A673 (cell line): ENCODE data around the gene CENPV.

ENCODE experiments used
- EZH2 ChIP-seq: fragments of 200-600 bp; sonication (generic); IDR thresholded peaks from 2 replicates; pipeline ENCODE4 v1.6.1; 2017; ENCODE audit warnings: borderline replicate concordance, low read depth, mild to moderate bottlenecking, mixed read lengths, antibody characterized with exemption, low read length; ENCODE audit not compliant: poor library complexity, severe bottlenecking
- TF ChIP-seq, protein P1 (sequence below): fragments of 300-800, 200-600 bp; sonication (generic); conservative IDR thresholded peaks from 2 replicates; pipeline ENCODE4 v1.5.1; 2017; ENCODE audit warnings: low read depth, mild to moderate bottlenecking, antibody characterized with exemption, low read length, moderate library complexity, mixed read lengths

DNA sequence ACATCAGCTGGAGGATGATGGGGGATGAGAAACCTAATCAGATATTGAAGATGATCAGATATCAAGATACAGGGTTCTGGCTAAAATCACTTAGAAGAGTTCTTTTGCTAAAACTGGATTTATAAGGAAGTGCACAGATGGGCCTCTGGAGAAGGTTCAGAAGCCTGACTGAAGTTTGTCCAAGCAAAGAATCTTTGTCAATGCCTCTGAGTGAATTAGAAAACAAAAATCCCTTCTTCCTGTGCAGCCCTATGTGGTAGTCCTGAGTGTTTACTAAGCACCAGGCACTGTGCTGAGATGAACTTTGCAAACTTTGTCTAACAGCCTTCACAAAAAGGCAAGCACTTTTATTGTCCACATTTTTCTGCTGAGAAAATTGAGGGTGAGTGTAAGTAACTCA, 11.4 kb upstream of the CENPV start:
- TF ChIP-seq EZH2, result no peak
- TF ChIP-seq, protein P1, sequence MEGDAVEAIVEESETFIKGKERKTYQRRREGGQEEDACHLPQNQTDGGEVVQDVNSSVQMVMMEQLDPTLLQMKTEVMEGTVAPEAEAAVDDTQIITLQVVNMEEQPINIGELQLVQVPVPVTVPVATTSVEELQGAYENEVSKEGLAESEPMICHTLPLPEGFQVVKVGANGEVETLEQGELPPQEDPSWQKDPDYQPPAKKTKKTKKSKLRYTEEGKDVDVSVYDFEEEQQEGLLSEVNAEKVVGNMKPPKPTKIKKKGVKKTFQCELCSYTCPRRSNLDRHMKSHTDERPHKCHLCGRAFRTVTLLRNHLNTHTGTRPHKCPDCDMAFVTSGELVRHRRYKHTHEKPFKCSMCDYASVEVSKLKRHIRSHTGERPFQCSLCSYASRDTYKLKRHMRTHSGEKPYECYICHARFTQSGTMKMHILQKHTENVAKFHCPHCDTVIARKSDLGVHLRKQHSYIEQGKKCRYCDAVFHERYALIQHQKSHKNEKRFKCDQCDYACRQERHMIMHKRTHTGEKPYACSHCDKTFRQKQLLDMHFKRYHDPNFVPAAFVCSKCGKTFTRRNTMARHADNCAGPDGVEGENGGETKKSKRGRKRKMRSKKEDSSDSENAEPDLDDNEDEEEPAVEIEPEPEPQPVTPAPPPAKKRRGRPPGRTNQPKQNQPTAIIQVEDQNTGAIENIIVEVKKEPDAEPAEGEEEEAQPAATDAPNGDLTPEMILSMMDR, result no peak
